ENCODE data around the gene FAM168A.

DNA sequence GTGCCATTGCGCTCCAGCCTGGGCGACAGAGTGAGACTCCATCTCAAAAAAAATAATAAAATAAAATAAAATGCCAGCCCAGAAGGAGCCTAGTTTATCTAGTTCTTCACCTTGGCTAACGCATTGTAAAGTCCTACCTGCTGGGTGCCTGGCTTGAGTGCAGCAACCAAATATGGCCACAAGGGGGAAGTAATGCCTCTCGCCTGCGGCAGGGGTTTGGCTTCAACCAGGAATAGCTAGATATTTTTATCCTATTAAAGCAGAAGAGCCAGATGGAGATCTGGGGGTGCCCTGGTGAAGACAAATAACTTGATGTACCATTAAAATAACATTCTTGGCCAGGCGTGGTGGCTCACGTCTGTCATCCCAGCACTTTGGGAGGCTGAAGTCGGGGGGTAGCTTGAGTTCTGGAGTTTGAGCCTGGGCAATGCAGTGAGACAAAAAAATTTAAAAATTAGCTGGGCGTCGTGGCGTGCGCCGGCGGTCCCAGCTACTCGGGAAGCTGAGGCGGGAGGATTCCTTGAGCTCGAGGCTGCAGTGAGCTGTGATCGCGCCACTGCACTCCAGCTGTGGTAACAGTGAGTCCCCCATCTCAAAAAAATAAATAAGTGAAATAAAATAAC is 27.9 kb upstream of the FAM168A start:
- TF ChIP-seq, protein P1, sequence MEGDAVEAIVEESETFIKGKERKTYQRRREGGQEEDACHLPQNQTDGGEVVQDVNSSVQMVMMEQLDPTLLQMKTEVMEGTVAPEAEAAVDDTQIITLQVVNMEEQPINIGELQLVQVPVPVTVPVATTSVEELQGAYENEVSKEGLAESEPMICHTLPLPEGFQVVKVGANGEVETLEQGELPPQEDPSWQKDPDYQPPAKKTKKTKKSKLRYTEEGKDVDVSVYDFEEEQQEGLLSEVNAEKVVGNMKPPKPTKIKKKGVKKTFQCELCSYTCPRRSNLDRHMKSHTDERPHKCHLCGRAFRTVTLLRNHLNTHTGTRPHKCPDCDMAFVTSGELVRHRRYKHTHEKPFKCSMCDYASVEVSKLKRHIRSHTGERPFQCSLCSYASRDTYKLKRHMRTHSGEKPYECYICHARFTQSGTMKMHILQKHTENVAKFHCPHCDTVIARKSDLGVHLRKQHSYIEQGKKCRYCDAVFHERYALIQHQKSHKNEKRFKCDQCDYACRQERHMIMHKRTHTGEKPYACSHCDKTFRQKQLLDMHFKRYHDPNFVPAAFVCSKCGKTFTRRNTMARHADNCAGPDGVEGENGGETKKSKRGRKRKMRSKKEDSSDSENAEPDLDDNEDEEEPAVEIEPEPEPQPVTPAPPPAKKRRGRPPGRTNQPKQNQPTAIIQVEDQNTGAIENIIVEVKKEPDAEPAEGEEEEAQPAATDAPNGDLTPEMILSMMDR (IDR thresholded peaks at IDR 0.05 in 2 of 3, conservative IDR thresholded peaks at IDR 0.05 in 1 of 3; ENCODE audit: control insufficient read depth in 2 of 3, extremely low read depth in 1 of 3, insufficient read depth in 1 of 3, low read depth in 3 of 3, low read length in 3 of 3): peak; percentile 83 to 91 (median 84)
- TF ChIP-seq SIN3A (IDR thresholded peaks at IDR 0.05; ENCODE audit: low read depth, low read length) (no peak), NFIC (IDR thresholded peaks at IDR 0.05; ENCODE audit: low read depth, low read length) (no peak)
